H9 (cell line): ENCODE measurements around the gene CCDC186. TPM values are rescaled to one million over a fixed set of nuclear protein-coding genes. Genes with fewer than 3 reads are reported as not detected.

Experiments used
- DNase-seq: peaks from one replicate; pipeline ENCODE4 v3.0.0-alpha.2; 2017
- H2AFZ ChIP-seq: one replicate; pipeline ENCODE4 v1.6.1; 2013; ENCODE audit warnings: mild to moderate bottlenecking, low read length, control low read depth, moderate library complexity
- H2AK5ac ChIP-seq: 2 replicates; pipeline ENCODE4 v1.6.1; 2013; ENCODE audit warnings: low read length, control low read depth, mixed read lengths; ENCODE audit not compliant: insufficient read length
- H2BK120ac ChIP-seq: one replicate; pipeline ENCODE4 v1.6.1; 2013; ENCODE audit warnings: low read depth, mild to moderate bottlenecking, low read length, control low read depth, inconsistent platforms; ENCODE audit not compliant: poor library complexity, severe bottlenecking
- H2BK12ac ChIP-seq: 2 replicates; pipeline ENCODE4 v1.6.1; 2013; ENCODE audit warnings: low read length, control low read depth, mixed read lengths, low read depth; ENCODE audit not compliant: insufficient read length
- H2BK15ac ChIP-seq: 2 replicates; pipeline ENCODE4 v1.6.1; 2013; ENCODE audit warnings: low read depth, low read length, control low read depth
- H2BK20ac ChIP-seq: one replicate; pipeline ENCODE4 v1.6.1; 2013; ENCODE audit warnings: low read depth, mild to moderate bottlenecking, low read length, control low read depth, inconsistent platforms; ENCODE audit not compliant: poor library complexity, severe bottlenecking
- H2BK5ac ChIP-seq: 2 replicates; pipeline ENCODE4 v1.6.1; 2013; ENCODE audit warnings: low read length, control low read depth, mixed read lengths; ENCODE audit not compliant: insufficient read length
- H3K14ac ChIP-seq: 2 replicates; pipeline ENCODE4 v1.6.1; 2013; ENCODE audit warnings: low read length, control low read depth; ENCODE audit not compliant: insufficient read depth
- H3K18ac ChIP-seq: 2 replicates; pipeline ENCODE4 v1.6.1; 2013; ENCODE audit warnings: low read depth, mild to moderate bottlenecking, mixed read lengths, low read length, control low read depth; ENCODE audit not compliant: insufficient read length
- H3K23ac ChIP-seq: 2 replicates; pipeline ENCODE4 v1.6.1; 2013; ENCODE audit warnings: low read length, control low read depth, mixed read lengths, low read depth; ENCODE audit not compliant: insufficient read length
- H3K23me2 ChIP-seq: 2 replicates; pipeline ENCODE4 v1.6.1; 2013; ENCODE audit warnings: low read depth, mild to moderate bottlenecking, mixed read lengths, low read length, control low read depth; ENCODE audit not compliant: insufficient read length, poor library complexity, severe bottlenecking
- H3K27ac ChIP-seq: 2 replicates; pipeline ENCODE4 v1.5.1; 2013; ENCODE audit warnings: low read length, control low read depth, mixed read lengths, low read depth; ENCODE audit not compliant: insufficient read length
- H3K27me3 ChIP-seq: 2 replicates; pipeline ENCODE4 v1.6.1; 2013; ENCODE audit warnings: low read length, control low read depth, inconsistent platforms; ENCODE audit not compliant: insufficient read depth
- H3K4ac ChIP-seq: 2 replicates; pipeline ENCODE4 v1.6.1; 2013; ENCODE audit warnings: low read depth, mild to moderate bottlenecking, control low read depth, inconsistent platforms, low read length, moderate library complexity
- H3K4me1 ChIP-seq: 2 replicates; pipeline ENCODE4 v1.6.1; 2013; ENCODE audit warnings: low read length, control low read depth, inconsistent platforms; ENCODE audit not compliant: insufficient read depth
- H3K4me2 ChIP-seq: 2 replicates; pipeline ENCODE4 v1.6.1; 2013; ENCODE audit warnings: low read length, control low read depth, mixed read lengths; ENCODE audit not compliant: insufficient read length, insufficient read depth
- H3K56ac ChIP-seq: 2 replicates; pipeline ENCODE4 v1.6.1; 2013; ENCODE audit warnings: low read depth, mild to moderate bottlenecking, mixed read lengths, low read length, control low read depth; ENCODE audit not compliant: insufficient read length
- H3K79me1 ChIP-seq: 2 replicates; pipeline ENCODE4 v1.6.1; 2013; ENCODE audit warnings: low read depth, mild to moderate bottlenecking, moderate library complexity, low read length, control low read depth, inconsistent platforms; ENCODE audit not compliant: insufficient read depth, poor library complexity, severe bottlenecking
- H3K79me2 ChIP-seq: 2 replicates; pipeline ENCODE4 v1.6.1; 2013; ENCODE audit warnings: low read length, control low read depth, inconsistent platforms; ENCODE audit not compliant: insufficient read depth
- H3K9ac ChIP-seq: 2 replicates; pipeline ENCODE4 v1.6.1; 2013; ENCODE audit warnings: low read length, control low read depth, mixed read lengths; ENCODE audit not compliant: insufficient read length; ENCODE audit errors: extremely low read depth
- H3K9me3 ChIP-seq: one replicate; pipeline ENCODE4 v1.6.1; 2013; ENCODE audit warnings: low read depth, low read length, inconsistent platforms; ENCODE audit not compliant: control insufficient read depth
- H3T11ph ChIP-seq: one replicate; pipeline ENCODE4 v1.6.1; 2013; ENCODE audit warnings: mild to moderate bottlenecking, low read length, control low read depth, inconsistent platforms
- H4K20me1 ChIP-seq: one replicate; pipeline ENCODE4 v1.6.1; 2013; ENCODE audit not compliant: control insufficient read depth, insufficient read length, insufficient read depth
- H4K5ac ChIP-seq: 2 replicates; pipeline ENCODE4 v1.6.1; 2013; ENCODE audit warnings: low read depth, mild to moderate bottlenecking, mixed read lengths, low read length, control low read depth; ENCODE audit not compliant: insufficient read length
- H4K8ac ChIP-seq: replicated peaks from 2 replicates; pipeline ENCODE4 v1.6.1; 2013; ENCODE audit warnings: low read length, control low read depth, mixed read lengths, low read depth; ENCODE audit not compliant: insufficient read length
- H4K91ac ChIP-seq: 2 replicates; pipeline ENCODE4 v1.6.1; 2013; ENCODE audit warnings: low read depth, mild to moderate bottlenecking, moderate library complexity, mixed read lengths, low read length, control low read depth; ENCODE audit not compliant: insufficient read length
- H3K27ac Mint-ChIP-seq, 3 experiments: 2 replicates in 2 of 3; 3 replicates in 1 of 3; pipeline ENCODE4 v1.8.0; 2020 to 2021; ENCODE audit warnings: mixed read lengths in 3 of 3, mild to moderate bottlenecking in 1 of 3, moderate library complexity in 1 of 3
- H3K27me3 Mint-ChIP-seq: 2 replicates; pipeline ENCODE4 v1.8.0; 2021; ENCODE audit warnings: low read depth, mild to moderate bottlenecking, moderate library complexity, mixed read lengths
- H3K36me3 Mint-ChIP-seq, 3 experiments: 2 replicates in 2 of 3; 3 replicates in 1 of 3; pipeline ENCODE4 v1.8.0; 2020 to 2021; ENCODE audit warnings: low read depth in 3 of 3, mixed read lengths in 3 of 3; ENCODE audit not compliant: insufficient read depth in 1 of 3
- H3K4me1 Mint-ChIP-seq, 2 experiments: 2 replicates each; pipeline ENCODE4 v1.8.0; 2020; ENCODE audit warnings: mixed read lengths in 2 of 2
- H3K4me3 Mint-ChIP-seq, 2 experiments: 2 replicates in 1 of 2; 3 replicates in 1 of 2; pipeline ENCODE4 v1.8.0; 2020 to 2021; ENCODE audit warnings: mild to moderate bottlenecking in 2 of 2, mixed read lengths in 2 of 2, moderate library complexity in 1 of 2
- H3K9me3 Mint-ChIP-seq, 2 experiments: 2 replicates in 1 of 2; 3 replicates in 1 of 2; pipeline ENCODE4 v1.8.0; 2020; ENCODE audit warnings: mild to moderate bottlenecking in 2 of 2, mixed read lengths in 2 of 2, moderate library complexity in 1 of 2
- CTCF ChIP-seq: fragments of 200-600 bp; sonication (generic); conservative IDR thresholded peaks from 3 replicates; pipeline ENCODE4 v1.8.0; 2021; ENCODE audit warnings: antibody characterized with exemption, mild to moderate bottlenecking
- WGBS: extraction: QIAGEN DNeasy Blood & Tissue Kit; methylation state at CpG from one replicate; pipeline ENCODE4 v1.1.7; 2013; ENCODE audit warnings: missing lambda C conversion rate, low lambda C conversion rate, mixed read lengths; ENCODE audit not compliant: insufficient read length; ENCODE audit errors: extremely low coverage; 5-methylcytosine and 5-hydroxymethylcytosine counted together
- total RNA-seq: library from RNA; stranded (reverse); gene quantifications from 2 replicates; pipeline ENCODE4 v1.2.1, GENCODE V29; 2021

Gene CCDC186
- total RNA-seq, 1 experiment from 2014 or later: 16.7 TPM

- H3K4me2 ChIP-seq: no peak overlapping the region
- H3K14ac ChIP-seq: no peak overlapping the region
- H3K56ac ChIP-seq: no peak overlapping the region
- WGBS: no CpG with 5 or more reads among the region's 13 CpGs
- H2BK5ac ChIP-seq: no peak overlapping the region
- H3K23me2 ChIP-seq: peaks cover 5% of the 10 kb centered on the region
- peaks cover 7% of the 10 kb centered on the region; the same call in 1 of the 2 replicates for H3K27me3 ChIP-seq
- no peak overlapping the region for H2BK120ac ChIP-seq
- no peak overlapping the region for H3K23ac ChIP-seq
- H3K18ac ChIP-seq: no peak overlapping the region
- H4K91ac ChIP-seq: no peak overlapping the region
- Mint-ChIP-seq H3K27ac (no peak overlapping the region), H3K9me3 (peaks cover 3 to 4% of the 10 kb centered on the region in 2 experiments; a peak in 4 of 5 replicates), H3K4me3 (no peak overlapping the region), H3K36me3 (no peaks in the 10 kb centered on the region), H3K4me1 (peaks cover 7 to 10% of the 10 kb centered on the region in 2 experiments), H3K27me3 (peaks cover 18% of the 10 kb centered on the region)
- no peak overlapping the region for H2BK20ac ChIP-seq
- no peak overlapping the region for H2BK15ac ChIP-seq
- no peak for DNase-seq
- no peaks in the 10 kb centered on the region for H4K20me1 ChIP-seq
- no peak overlapping the region for H2BK12ac ChIP-seq
- H2AK5ac ChIP-seq: no peak overlapping the region
- no peak overlapping the region for H4K8ac ChIP-seq
- H3K79me2 ChIP-seq: no peaks in the 10 kb centered on the region
- H3K9ac ChIP-seq: no peak overlapping the region
- H3K9me3 ChIP-seq: no peaks in the 10 kb centered on the region
- no peaks in the 10 kb centered on the region for H3K4me1 ChIP-seq
- H4K5ac ChIP-seq: no peak overlapping the region
- H2AFZ ChIP-seq: no peak overlapping the region
- H3K27ac ChIP-seq: no peak overlapping the region
- no peak overlapping the region for H3K4ac ChIP-seq
- no peaks in the 10 kb centered on the region for H3K79me1 ChIP-seq
- no peak overlapping the region for H3T11ph ChIP-seq
- TF ChIP-seq CTCF: no peak
Measured at GRCh38 chr10:114095559-114096337, 78.3 kb downstream of the CCDC186 start.
